Measurements from ENCODE around the gene PEF1.

- TF ChIP-seq TEAD4 (IDR thresholded peaks at IDR 0.05; ENCODE audit: low read depth, low read length): no peak
- no peak for TF ChIP-seq CTCF (IDR thresholded peaks at IDR 0.05; ENCODE audit: control extremely low read depth in 1 of 3, insufficient read depth in 1 of 3, low read depth in 1 of 3, low read length in 3 of 3)
- no peak for TF ChIP-seq POLR2AphosphoS5 (IDR thresholded peaks at IDR 0.05; ENCODE audit: low read depth, low read length)
- TF ChIP-seq USF2 (IDR thresholded peaks at IDR 0.05; ENCODE audit: low read length): no peak
- TF ChIP-seq YY1 (IDR thresholded peaks at IDR 0.05; ENCODE audit: low read depth, low read length): no peak
- no peak for TF ChIP-seq POLR2A (IDR thresholded peaks at IDR 0.05; ENCODE audit: control extremely low read depth in 1 of 2, low read depth in 2 of 2, low read length in 2 of 2)
- TF ChIP-seq RAD21 (IDR thresholded peaks at IDR 0.05 in 1 of 2, conservative IDR thresholded peaks at IDR 0.05 in 1 of 2; ENCODE audit: low read depth in 2 of 2, low read length in 2 of 2): no peak
- no peak for TF ChIP-seq JUN (IDR thresholded peaks at IDR 0.05; ENCODE audit: low read depth, low read length)
- TF ChIP-seq JUND (IDR thresholded peaks at IDR 0.05; ENCODE audit: low read length): no peak
- TF ChIP-seq SP2 (IDR thresholded peaks at IDR 0.05; ENCODE audit: low read length): no peak
- TF ChIP-seq TAF1 (IDR thresholded peaks at IDR 0.05; ENCODE audit: low read depth, low read length): no peak
- no peak for TF ChIP-seq FOSL1 (IDR thresholded peaks at IDR 0.05; ENCODE audit: insufficient read depth, low read depth, low read length)
- no peak for TF ChIP-seq HDAC6 (IDR thresholded peaks at IDR 0.05; ENCODE audit: low read depth, low read length)
- no peak for TF ChIP-seq CREB1 (IDR thresholded peaks at IDR 0.05)
Measured at GRCh38 chr1:31657972-31658510, 13.4 kb upstream of the PEF1 start.
